ENCODE data around the gene EHMT2. TPM values are rescaled to one million over a fixed set of nuclear protein-coding genes. Genes with fewer than 3 reads are reported as not detected.

The EHMT2 gene
- total and polyA plus RNA-seq, 2 of the 4 experiments (the other 2 are of a cell fraction): 38.0 to 51.2 TPM

GRCh38 chr6:31908791-31909190 lies 11.3 kb upstream of the EHMT2 start:
- Histone ChIP-seq H4K8ac (ENCODE audit: low read depth in 2 of 2, low read length in 2 of 2) (no peak overlapping the region), H3K4me3 (ENCODE audit: insufficient read depth, low read depth, low read length) (no peak overlapping the region), H3K4me2 (ENCODE audit: low read depth, low read length) (peak overlapping the region; percentile 86), H3K9me3 (ENCODE audit: control insufficient read depth, insufficient read depth, low read length) (no peaks in the 10 kb centered on the region), H2AK9ac (replicated peaks; ENCODE audit: low read depth, low read length, poor library complexity) (no peak overlapping the region), H2BK120ac (ENCODE audit: low read depth, low read length) (no peak overlapping the region), H2AK5ac (ENCODE audit: low read depth, low read length) (no peak overlapping the region), H3K36me3 (ENCODE audit: control insufficient read depth, insufficient read depth, low read length) (no peaks in the 10 kb centered on the region), H2AFZ (replicated peaks; ENCODE audit: low read length, poor library complexity) (no peak overlapping the region), H2BK15ac (ENCODE audit: low read depth, low read length) (no peak overlapping the region), H4K5ac (ENCODE audit: low read depth, low read length) (no peak overlapping the region), H2BK20ac (ENCODE audit: low read depth, low read length) (no peak overlapping the region), H4K20me1 (ENCODE audit: insufficient read depth, low read length) (no peaks in the 10 kb centered on the region), H3K56ac (ENCODE audit: extremely low read depth, insufficient read depth, low read length) (no peak overlapping the region), H3K23ac (ENCODE audit: low read depth, low read length) (peak overlapping the region; percentile 1; the same call in 1 of the 2 replicates), H3K18ac (ENCODE audit: low read depth, low read length) (no peak overlapping the region), H3K9ac (ENCODE audit: low read depth, low read length) (no peak overlapping the region), H3K27ac (ENCODE audit: insufficient read depth, low read length) (no peak overlapping the region), H3K27me3 (ENCODE audit: control insufficient read depth, insufficient read depth, low read length) (no peaks in the 10 kb centered on the region), H3K4ac (ENCODE audit: low read depth, low read length) (no peak overlapping the region; the same call in 1 of the 2 replicates), H3K4me1 (ENCODE audit: control insufficient read depth, insufficient read depth, low read length) (peaks cover 7% of the 10 kb centered on the region), H2BK5ac (ENCODE audit: low read depth, low read length, poor library complexity, severe bottlenecking) (peak overlapping the region; percentile 48), H3K79me1 (ENCODE audit: low read depth in 1 of 2, low read length in 2 of 2) (no peaks in the 10 kb centered on the region), H3K14ac (replicated peaks; ENCODE audit: low read depth, low read length) (no peak overlapping the region), H3K9me1 (ENCODE audit: insufficient read depth, low read length) (peaks cover 12% of the 10 kb centered on the region; the same call in 1 of the 2 replicates), H4K91ac (ENCODE audit: insufficient read depth, low read depth, low read length) (no peak overlapping the region)
- ChIA-PET CTCF (no interaction called here), POLR2A (ENCODE audit: unreplicated experiment) (no interaction called here)
- no TSS peak for BruUV-seq (replicated peaks)
- ATAC-seq (ENCODE audit: low read depth) (peak; percentile 56), DNase-seq (peak; percentile 90)
- WGBS, 2 experiments (ENCODE audit: extremely low coverage in 2 of 2, insufficient read length in 1 of 2): 0% methylated on average over 1 of the region's 4 CpGs; no CpG with 5 or more reads in 1 of the 2 experiments
- intact Hi-C loops (cut with micrococcal nuclease): no loop called here
- in situ Hi-C loops (cut with MboI; ENCODE audit: low sequenced_read_pairs): no loop called here
- TF ChIP-seq NFE2L2 (IDR thresholded peaks at IDR 0.05; ENCODE audit: low read depth, low read length) (no peak), USF2 (IDR thresholded peaks at IDR 0.05; ENCODE audit: low read depth, low read length) (no peak), FOS (IDR thresholded peaks at IDR 0.05; ENCODE audit: low read depth, low read length) (no peak; the same call in 1 of the 2 replicates), MAFK (IDR thresholded peaks at IDR 0.05; ENCODE audit: low read depth, low read length) (no peak), CHD1 (IDR thresholded peaks at IDR 0.05; ENCODE audit: low read depth, low read length) (no peak), RFX5 (IDR thresholded peaks at IDR 0.05; ENCODE audit: low read depth, low read length) (no peak), ELK1 (IDR thresholded peaks at IDR 0.05; ENCODE audit: borderline replicate concordance, low read depth, low read length) (no peak), MXI1 (IDR thresholded peaks at IDR 0.05; ENCODE audit: borderline replicate concordance, low read depth, low read length) (no peak), POLR2A (IDR thresholded peaks at IDR 0.05; ENCODE audit: low read depth, low read length) (no peak), SMC3 (IDR thresholded peaks at IDR 0.05; ENCODE audit: low read depth, low read length) (no peak), CTCF (conservative IDR thresholded peaks at IDR 0.05; ENCODE audit: low read depth, low read length) (no peak), CEBPB (IDR thresholded peaks at IDR 0.05; ENCODE audit: low read depth, low read length) (no peak), BHLHE40 (IDR thresholded peaks at IDR 0.05; ENCODE audit: low read depth, low read length) (no peak)
- dilution Hi-C loops (cut with HindIII; ENCODE audit: low sequenced_read_pairs, unreplicated experiment): no loop called here
